Measurements from ENCODE around the gene CCNY.

GRCh38 chr10:35394934-35395333, 58.6 kb downstream of the CCNY start:
- no peak for TF ChIP-seq POLR2A (IDR thresholded peaks at IDR 0.05)
- no peak for TF ChIP-seq CTCF (IDR thresholded peaks at IDR 0.05)

Measured in lower leg skin (tissue), 3 donors.